GOT3 (cell line): Measurements from ENCODE around the gene DHX29.

ENCODE experiments used
- DNase-seq: peaks from one replicate; lab custom pipeline; 2025; ENCODE audit warnings: mixed read lengths; lab: John Stamatoyannopoulos, UW

Gene DHX29

DNA sequence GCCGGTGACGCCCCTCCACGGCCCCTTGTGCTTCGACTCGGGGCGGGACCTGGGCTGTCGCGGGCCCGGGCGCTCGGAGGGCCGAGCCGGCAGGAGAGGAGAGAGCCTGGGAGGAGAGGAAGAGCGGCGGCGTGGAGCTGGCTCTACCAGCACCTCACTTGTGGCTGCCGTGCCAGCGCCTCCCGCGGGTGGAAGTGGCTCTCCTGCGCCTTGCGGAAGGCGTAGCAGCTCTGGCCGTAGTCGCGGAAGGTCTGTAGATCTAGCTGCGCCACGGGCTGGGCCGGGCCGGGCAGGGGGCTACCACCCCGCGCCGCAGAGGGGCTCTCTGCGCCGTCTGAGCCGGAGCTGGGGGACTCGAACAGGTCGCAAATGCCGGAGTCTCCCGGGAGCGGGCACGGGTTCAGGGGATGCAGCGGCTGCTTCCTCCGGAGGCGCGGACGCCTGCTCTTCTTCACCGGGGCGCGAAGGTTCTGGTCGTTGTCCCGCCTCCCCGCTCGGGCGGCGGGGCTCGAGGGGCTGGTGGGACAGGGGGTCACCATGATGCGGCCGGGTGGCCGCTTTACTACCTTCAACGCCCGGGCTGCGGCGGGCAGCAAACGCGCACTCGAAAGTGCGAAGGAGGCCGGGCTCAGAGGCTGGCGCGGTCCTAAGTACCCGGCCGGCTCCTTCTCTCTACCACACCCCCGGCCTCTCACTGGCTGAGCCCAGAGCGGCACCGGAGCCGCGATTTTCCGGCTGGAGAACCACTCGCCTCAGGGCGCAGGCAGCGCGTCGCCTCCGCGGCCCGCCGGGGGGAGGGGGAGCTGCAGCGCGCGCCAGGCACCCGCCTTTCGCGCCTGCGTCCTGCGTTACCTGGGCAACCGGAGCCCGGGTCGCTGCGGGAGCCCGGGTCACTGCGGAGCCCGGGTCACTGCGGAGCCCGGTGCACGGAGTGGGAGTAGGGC, 74.2 kb downstream of the DHX29 start, which contains the start of gene CCNO:
Gene CCNO, minus strand, starts transcription at position 624 of the 944 bp plus-strand sequence. Its CDS starts 85 bp downstream, at position 539.
- DNase-seq = peak; percentile 47

DNA sequence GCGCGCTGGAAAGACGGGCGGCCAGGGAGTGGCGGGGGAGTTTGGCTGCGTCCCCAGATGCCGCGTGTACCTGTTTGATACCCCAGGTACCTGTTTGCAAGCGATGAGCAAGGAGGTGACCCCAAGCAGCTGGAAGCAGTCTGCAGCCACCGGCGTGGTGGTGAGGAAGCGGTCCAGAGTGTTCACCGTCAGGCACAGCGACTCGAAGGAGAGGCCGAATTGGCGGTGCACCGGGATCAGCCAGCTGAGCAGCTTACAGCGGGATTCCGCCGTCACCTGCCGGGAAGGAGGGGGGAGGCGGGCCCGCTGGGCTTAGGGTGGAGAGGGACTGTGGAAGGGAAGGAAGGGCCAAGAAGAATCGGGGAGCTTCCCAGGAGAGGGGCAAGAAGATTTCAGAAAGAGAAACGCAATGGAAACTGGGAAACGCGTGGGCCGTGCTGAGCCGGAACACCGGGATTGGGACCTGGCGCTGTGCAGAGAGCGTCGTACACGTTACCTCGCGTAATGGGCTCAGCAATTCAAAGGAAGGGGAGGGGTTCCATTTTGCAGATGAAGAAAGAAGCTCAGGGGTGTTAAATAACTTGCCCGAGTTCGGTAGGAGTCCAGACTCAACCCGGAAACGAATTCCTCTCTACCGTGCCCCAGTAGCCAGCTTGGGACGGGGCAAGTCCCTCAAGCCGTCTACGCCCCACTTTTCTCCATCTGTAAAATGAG, 75.1 kb downstream of the DHX29 start:
- DNase-seq = no peak

DNA sequence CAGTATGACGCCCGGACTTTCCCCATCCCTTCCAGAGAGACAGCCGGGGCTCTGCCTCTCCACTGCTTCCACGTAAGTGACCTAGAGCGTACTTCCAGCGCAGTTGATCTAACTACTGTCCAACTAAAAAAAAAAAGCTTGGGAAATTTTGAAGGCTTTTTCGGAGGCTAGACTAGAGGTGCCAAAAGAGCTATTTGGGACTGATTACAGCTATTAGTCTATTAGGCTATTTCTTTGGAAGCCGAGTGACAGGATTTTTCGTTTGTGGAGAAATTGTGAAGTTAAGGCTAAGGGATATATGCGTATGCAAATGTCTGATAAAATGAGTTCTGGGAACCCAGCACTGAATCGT, 75.6 kb downstream of the DHX29 start:
- no peak for DNase-seq

DNA sequence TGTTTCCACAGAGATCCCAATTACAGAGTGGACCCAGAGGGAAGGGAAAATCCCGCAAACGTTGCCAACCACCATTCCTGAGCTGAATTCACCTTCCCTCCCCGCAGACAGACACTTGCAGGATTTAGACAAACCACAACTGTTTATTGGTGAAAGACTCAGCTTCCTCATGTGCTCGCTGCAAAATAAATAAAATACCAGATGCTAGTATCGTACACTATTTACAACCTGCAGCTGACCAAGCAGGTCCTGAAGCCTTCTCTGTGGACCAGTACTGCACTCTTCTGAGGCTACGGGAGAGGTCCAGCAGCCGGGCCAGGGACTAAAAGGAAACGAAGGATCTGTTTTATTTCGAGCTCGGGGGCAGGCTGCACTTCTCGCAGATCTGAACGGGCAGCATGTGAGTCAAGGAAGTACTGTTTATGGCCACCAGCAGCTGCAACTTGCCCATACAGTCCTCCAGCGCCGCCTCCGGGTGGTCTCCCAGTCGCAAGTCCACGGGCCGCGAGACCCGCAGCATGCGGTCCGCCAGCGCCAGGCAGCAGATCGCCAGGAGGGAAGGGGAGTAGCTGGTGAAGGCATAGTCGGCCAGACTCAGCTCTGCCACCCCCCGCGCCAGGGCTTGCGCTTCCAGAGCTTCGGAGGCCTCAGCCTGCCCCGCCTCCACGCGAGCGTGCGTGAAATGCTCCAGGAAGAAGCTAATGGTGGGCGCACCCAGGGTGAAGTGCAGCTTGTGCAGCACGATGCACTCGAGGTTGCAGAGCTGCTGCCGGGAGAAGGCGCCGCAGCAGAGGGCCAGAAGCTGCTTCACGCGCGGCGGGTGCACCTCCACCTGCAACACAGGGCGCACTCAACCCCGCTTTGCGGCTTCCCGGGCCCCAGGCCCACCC, 76.2 kb downstream of the DHX29 start:
- no peak for DNase-seq

DNA sequence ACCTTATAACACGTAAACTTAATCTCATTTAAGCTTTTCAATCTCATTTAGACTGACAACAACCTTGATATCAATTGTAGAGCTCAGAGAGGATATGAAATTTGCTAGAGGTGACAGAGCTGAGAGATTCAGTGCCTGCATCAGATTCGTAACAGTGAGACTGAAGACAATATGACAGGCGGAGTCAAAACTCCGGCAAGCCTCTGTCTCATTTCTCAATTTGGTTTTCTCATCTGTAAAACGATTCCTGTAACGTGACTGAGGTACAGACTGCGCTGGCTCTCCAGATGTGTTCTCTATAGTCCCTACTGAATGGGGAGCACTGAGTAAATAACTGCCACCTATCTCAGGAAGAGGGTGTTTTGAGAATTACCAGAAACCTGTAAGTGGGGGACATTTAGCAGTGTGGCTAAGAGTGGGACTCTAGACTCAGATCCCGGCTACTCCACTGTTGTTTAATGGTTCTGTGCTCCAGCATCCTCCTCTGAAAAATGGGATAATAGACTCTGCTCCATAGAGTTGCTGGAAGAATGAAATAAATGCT, 77.3 kb downstream of the DHX29 start:
- no peak for DNase-seq

DNA sequence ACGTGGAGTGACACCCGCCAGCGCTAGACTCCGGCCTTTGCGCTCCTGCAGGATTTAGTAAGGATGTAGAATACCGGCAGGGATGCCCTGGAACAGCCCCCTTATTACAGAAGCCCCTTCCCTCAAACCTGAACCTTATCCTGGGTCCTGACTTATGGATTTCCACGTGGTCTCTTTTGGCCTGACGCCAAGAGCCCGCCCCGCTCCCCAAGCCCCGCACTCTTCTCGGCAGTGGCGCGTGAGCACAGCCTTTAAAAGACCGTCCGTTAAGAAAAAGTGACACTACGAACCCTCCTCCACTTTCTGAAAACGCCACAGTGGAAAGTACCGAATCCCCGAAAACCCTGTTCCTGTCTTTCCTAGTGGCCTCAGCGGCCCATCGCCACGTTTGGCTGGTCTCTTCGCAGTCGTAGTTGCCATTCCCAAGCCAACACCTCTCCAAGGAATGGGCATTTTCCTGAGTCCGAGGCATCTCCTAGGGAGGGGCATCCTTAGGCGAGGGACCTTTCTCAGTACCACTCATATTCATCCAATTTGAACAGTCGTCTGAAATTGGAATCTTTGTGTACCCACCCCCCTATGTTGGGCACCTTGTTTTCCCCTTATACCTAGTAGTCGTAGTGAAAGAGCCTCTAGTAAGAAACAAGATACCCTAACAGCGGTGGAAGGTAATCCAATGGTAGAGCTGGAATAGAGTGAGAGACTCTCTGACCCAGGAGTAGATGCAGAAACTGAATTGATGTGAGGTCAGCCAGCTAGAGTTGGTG, 79.6 kb downstream of the DHX29 start:
- DNase-seq = no peak

DNA sequence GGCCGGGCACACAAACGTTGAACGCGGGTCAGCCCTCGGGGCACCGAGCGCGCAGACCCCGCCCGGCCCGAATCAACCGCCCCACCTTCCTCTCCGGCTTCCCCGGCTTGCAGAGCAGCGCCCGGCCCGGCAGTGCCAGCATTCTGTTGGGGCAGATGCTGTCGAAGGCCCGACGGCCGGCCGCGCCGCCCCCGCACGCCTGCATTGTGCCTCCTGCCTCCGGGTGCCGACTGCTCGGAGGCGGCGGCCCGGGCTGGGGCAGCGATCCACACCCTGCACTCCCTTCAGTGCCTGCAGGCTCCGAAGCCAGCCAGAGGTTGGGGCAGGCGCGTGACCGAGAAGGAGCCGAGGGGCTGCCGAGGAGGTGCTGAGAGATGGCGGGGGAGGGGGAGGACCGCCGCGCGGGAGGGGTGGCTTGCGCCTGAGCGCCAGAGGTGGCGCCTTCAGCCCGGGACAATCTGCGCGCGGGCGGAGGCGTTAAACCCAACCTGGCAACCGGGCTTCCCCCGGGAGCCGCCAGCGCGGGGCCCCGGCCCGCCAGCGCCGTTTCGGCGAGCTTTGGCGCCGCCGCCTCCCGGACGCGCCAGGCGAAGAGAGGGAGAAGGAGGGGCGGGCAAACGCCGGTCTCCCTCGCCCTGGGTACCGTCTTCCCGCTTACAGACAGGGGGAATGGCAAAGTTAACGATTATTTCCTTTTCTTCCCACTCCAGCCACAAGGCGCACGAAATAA, 80.4 kb downstream of the DHX29 start, which contains the start of gene MCIDAS:
Gene MCIDAS, minus strand, starts transcription at position 382 of the 730 bp plus-strand sequence. Its CDS starts 177 bp downstream, at position 205.
- peak; percentile 23 for DNase-seq

DNA sequence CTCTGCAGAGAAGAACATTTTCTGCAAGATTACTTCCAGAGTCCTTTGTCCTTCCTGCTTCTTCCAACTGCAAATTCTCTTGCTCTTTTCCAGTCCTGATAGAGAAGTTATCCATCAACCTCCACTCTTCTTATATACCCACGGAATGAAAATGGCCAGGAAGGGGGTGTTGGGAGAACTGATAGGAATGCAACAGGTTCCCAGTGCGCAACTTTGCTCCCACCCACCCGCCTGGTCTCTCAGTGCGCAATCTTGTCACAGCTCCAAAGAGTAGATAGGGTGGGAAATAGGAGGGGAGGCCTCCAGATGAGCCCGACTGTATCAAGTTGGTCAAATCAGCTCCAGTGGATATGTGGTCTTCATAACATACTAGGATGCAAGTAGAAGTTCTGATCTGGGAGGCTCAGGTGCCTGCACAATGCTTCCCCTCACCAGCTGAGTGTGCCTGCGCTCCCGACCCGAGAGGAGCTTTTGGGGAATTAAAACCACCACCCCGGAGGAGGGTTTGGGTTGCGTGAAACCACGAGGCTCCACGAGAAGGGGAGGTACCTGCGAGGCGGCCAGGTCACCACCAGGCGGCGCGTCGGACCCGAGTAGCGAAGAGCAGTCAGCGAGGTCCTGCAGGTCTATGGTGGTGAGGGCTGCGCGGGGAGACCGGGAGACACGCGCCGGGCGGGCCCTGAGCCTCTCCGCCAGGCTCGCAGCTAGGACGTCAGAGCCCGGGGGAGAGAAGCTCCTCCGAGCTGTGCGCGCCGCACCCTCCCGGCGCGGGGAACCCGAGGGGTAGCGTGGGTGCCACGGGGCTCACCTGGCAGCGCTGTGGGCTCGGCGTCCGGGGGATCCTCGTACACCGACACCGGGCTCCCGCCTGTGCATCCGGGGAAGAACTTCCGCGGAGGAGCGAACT, 81.2 kb downstream of the DHX29 start:
- peak; percentile 6 for DNase-seq

DNA sequence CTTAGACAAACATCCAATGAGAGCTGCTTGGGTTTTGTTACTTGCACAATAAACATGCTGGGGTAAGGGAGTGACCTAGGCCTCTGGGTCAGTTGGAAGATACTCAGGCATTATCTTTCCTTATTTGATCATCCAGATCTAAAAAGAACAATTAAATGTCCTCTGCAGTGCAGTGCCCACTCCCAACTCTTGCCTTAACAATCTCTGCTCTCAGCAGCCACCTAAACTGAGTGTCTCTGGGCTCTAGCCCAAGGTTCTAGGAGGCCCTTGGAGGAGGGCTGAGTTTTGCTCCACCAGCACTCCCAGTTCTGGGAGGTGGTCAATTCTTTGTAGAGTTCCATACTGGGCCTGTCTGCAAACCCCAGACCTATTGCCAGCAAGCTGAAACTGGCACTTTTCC, 82.1 kb downstream of the DHX29 start:
- no peak for DNase-seq

DNA sequence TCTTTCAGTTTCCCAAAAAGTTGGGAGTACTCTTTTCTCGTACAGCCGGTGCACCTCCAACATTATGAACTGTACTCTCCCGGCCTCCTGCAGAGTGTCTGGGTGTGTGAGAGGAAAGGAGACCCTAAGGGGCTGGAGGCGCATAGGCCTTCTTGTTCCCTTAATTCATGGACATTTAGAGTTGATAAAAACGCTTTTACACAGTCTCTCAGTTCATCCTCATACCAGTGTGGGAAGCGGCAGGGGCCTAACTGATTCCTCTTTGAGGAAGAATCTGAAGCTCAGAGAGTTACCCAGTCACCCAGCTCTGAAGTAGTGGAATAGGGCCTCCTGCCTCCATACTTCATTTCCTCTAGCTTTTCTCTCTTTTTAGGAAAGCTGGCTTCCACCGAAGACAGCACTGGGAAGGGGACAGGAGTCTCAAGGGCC, 83.7 kb downstream of the DHX29 start:
- no peak for DNase-seq

DNA sequence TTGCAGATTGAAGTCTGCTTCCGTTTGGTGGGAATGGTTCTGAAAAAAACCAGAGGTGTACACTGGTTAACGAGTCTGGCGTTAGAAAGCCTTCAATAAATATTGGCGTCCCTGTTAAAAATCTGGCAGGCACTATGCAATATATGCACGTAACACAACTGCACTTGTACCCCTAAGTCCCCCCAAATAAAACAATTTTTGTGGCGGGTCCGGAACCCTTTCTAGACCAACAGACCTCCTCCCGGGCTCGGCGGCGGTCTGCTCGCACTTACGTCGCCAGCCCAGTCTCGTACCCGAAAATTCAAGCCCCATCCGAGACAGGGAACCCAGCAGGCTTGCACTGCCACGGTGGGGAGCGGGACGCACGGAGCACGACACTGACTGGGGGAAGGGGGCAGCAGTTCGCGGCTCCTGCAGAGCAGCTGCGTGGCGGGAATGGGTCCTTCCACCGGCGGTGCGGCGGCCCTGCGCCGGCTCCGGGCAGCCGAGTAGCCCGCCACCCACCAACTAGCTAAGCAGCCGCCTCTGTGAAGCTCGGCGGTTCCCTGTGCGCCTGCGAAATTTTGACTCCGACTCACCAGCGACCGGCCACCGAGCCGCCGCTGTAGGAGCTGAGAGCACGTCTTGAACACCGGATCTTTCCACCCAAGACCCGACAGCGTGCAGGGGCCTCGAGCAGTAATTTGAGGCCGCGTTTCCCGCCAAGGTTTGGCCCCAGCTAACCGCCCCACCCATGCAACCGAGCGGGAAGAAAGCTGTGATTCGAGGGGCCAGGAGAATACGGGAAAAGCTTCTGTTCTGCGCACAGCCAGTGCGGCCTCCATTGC, 84.3 kb downstream of the DHX29 start:
- no peak for DNase-seq

DNA sequence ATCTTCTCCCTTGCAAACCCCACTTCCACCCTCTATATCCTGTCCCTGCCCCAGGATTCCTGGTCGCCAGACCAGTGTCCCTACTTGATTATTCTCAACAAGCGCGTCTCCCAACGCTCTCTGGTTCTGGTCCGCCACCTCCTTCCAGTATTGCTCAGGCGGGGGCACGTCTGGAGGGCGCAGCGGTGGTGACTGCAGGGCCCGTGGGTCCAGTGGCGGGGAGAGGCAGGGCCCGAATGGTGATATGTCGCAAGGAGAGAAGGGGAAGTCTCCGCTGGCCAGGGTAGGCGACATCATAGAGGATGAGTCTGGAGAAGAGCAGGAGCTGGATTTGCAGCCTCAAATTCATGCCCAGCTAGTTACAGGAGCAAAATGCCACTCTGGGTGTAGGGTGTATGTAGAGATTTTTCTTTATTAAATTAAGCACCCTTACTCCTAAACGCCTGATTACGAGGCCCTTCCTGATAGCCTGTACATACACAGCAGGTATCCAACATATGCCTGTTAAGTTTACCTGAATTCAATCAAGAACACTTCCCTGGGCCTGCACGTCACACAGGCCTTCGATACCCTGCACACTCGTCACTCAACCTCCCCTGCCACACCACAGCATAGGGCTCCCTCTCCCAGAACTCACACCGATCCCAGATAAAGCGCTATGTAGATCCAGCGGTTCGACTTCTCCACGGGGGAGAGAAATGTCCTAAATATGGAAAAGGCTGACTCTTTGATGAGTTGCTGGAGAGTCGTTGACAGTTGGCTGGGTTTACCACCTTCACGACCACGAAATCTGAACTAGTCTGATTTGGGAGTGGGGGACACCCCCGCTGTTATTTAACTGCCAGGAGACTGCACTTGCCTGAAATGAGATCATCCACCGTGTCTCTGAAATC, 85.2 kb downstream of the DHX29 start:
- no peak for DNase-seq

DNA sequence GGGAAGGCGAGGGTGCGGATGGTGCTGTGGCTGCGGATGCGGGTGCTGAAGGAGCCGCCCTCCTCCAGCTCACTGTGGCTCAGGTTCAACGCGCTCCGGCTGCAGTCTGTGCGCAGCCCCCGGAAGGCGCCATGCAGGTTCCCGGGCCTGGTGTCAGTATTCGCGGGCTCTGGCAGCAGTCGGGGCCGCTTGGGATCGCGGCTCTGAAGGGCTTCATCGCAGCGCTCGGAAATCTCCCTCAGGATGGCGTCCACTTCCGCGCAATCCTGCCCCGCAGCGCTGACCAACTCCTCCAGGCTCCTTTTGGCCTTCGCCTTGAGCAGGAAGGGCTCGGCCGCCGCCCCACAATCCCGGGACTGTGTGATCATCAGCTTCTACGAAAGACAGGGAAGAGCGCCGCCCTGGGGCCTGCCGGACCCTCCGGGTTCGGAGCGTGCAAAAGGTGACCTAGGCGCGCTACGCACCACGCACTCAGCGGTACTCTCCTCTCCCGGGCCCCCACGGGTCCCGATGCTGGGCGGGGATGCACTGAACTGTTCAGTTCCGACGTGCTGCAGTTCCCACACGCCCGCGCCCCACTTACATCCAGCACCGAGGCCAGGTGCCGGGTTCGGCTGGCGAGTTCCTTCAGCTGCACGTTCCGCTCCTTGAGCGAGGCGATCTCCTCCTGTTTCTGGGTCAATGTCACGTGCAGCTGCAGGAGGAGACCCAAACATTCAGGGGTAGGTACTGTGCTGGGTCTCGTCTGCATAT, 86.9 kb downstream of the DHX29 start:
- DNase-seq = no peak

DNA sequence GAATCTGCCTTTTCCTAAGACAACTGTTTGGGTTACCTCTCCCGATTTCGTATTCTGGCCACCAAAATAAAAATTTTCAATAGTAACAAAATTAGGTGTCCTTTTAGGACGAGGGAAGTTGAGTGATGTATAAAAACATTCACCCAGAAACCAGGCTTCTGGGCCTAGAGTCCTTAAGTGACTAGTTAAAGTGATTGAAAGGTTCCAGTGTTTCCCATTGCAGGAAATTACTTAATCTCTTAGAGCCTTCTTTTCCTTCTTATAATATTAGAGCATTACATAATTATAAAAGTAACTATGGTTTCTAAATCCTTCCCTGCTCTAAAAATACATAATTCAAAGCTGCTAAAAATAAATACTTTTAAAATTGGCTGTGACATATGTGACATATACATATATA, 87.7 kb downstream of the DHX29 start:
- DNase-seq = no peak

DNA sequence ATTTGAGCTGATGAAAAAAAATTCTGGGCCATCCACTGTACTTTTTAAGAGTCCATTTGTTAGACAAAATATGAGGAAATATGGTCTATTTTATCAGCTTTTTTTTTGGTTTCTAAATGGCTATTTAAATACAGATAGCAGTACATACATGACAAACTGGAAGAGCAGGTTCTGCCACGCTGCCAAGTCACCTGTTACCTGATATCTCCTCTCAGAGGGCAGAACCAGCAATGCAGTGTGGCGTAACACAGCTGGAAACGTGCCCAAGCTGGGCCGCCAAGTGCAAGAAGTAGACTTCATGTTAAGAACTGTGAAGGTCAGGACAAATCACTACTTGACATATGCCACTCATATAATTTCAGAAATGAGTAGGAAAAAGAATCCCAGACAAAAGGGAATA, 88.5 kb downstream of the DHX29 start:
- no peak for DNase-seq

DNA sequence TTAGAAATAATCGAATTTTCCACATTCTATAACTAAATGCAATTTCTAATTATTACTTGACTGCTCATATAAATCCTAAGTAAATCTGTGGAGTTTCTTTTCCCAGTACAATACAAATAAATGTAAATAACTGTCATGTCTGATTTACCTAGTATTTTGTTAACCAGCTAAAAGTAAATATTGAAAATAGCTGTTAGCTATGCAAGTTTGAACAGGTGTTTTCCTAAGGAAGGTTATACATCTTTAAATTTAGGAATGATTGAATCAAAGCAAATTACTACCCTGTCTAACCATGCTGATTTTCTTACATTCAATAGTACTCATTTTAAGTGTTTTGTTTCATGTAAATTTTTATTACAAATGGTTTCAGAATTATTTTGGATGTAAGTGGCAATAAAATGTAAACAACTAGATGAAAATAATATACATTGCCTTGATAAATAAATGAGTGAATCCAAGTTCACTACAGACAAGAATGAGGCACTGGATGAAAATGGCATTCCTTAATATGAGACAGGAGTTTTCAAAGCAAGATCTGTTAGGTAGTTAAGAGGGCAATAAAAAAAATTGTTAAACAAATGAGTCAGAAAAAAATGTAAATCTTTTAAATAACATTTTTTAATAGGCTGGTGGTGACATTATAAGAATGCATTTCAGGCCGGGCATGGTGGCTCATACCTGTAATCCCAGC, 96.2 kb downstream of the DHX29 start:
- no peak for DNase-seq
